Measurements from ENCODE around the gene PEAR1.
A peak's percentile ranks its signal among the peaks of the same experiment; 100 is the strongest.
"Not testable (repeated sequence)": the region's sequence is repeated elsewhere in the genome, so short reads cannot be mapped to it uniquely, and the experiment has no call there.

The PEAR1 gene

GRCh38 chr1:156923670-156924477 lies 30.4 kb downstream of the PEAR1 start:
- no peak for DNase-seq

GRCh38 chr1:156924478-156925153 lies 31.1 kb downstream of the PEAR1 start:
- DNase-seq = no peak

- DNase-seq = no peak
Measured at GRCh38 chr1:156925154-156926010, 31.9 kb downstream of the PEAR1 start.

- no peak for DNase-seq
Measured at GRCh38 chr1:156926175-156926574, 32.7 kb downstream of the PEAR1 start.

GRCh38 chr1:156926695-156927094 lies 33.2 kb downstream of the PEAR1 start:
- not testable (repeated sequence) for DNase-seq

- DNase-seq = peak; percentile 59 to 63
Measured at GRCh38 chr1:156927215-156928042, 33.9 kb downstream of the PEAR1 start.

- DNase-seq = no peak
Measured at GRCh38 chr1:156928043-156928602, 34.6 kb downstream of the PEAR1 start.

- no peak for DNase-seq
Measured at GRCh38 chr1:156929596-156930238, 36.2 kb downstream of the PEAR1 start.

GRCh38 chr1:156930483-156930882 lies 37.0 kb downstream of the PEAR1 start:
- no peak for DNase-seq

- no peak for DNase-seq
Measured at GRCh38 chr1:156931211-156931952, 37.9 kb downstream of the PEAR1 start.

GRCh38 chr1:156931974-156932710 lies 38.6 kb downstream of the PEAR1 start:
- DNase-seq = no peak

- DNase-seq = no peak
Measured at GRCh38 chr1:156933136-156933535, 39.6 kb downstream of the PEAR1 start.

- no peak for DNase-seq
Measured at GRCh38 chr1:156935505-156936128, 42.1 kb downstream of the PEAR1 start.

GRCh38 chr1:156936191-156936590 lies 42.7 kb downstream of the PEAR1 start:
- no peak for DNase-seq

GRCh38 chr1:156936721-156937220 lies 43.3 kb downstream of the PEAR1 start:
- no peak for DNase-seq

GRCh38 chr1:156937883-156938282 lies 44.4 kb downstream of the PEAR1 start:
- no peak for DNase-seq

- no peak for DNase-seq
Measured at GRCh38 chr1:156938813-156939212, 45.3 kb downstream of the PEAR1 start.

GRCh38 chr1:156939786-156940334 lies 46.3 kb downstream of the PEAR1 start:
- DNase-seq = no peak

- no peak for DNase-seq
Measured at GRCh38 chr1:156941675-156942074, 48.2 kb downstream of the PEAR1 start.

All from activated CD4-positive, alpha-beta T cell treated with anti-CD3 and anti-CD28 coated beads, Interleukin-2, amount 50 U/mL, for 4 hours (primary cell).